H1 (cell line): ENCODE results near the gene MRPS12. TPM values are rescaled to one million over a fixed set of nuclear protein-coding genes. Genes with fewer than 3 reads are reported as not detected.

Source experiments
- TAF1 ChIP-seq: IDR thresholded peaks from 2 replicates; pipeline ENCODE4 v1.6.1; 2011; ENCODE audit warnings: mild to moderate bottlenecking, low read depth, low read length
- polyA plus RNA-seq, 7 experiments: library from polyadenylated mRNA; depleted of rRNA in 3 of 7; stranded (reverse) in 5 of 7; unstranded in 2 of 7; fragments of >200 nt in 5 of 7; fragments of 200-250 nt in 2 of 7; gene quantifications; 1 replicate in 5 of 7; 2 replicates in 1 of 7; 4 replicates in 1 of 7; pipeline versions ENCODE4 v1.2.1 to v1.2.3, GENCODE V29; 2011 to 2013; ENCODE audit warnings: missing spikeins in 2 of 7, mixed read lengths in 2 of 7
- total RNA-seq: library from RNA; stranded (reverse); fragmentation: NEBNext Ultra II Directional; extraction: Animal tissue kit (Norgen Biotek cat#: 25700); gene quantifications from 2 replicates; pipeline ENCODE4 v1.2.1, GENCODE V29; 2021
- TF ChIP-seq, protein P1 (sequence below): IDR thresholded peaks from 2 replicates; pipeline ENCODE4 v1.6.1; 2011; ENCODE audit warnings: low read length, improper control_type of control experiment

Gene MRPS12
- total and polyA plus RNA-seq, 2 of the 8 experiments (the other 6 are each of a cell fraction or from before 2014, with no cell fraction given) = 79.0 to 175 TPM

DNA sequence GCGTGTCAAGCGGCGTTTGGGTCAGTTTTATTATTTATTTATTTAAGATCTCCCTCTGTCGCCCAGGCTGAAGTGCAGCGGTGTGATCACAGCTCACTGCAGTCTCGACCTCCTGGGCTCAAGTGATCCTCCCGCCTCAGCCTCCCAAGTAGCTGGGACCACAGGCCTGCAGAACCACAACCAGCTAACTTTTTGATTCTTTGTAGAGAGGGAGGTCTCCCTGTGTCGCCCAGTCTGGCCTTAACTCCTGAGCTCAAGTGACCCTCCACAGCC, 713 bp downstream of the MRPS12 start (continued):
- TF ChIP-seq, protein P1, sequence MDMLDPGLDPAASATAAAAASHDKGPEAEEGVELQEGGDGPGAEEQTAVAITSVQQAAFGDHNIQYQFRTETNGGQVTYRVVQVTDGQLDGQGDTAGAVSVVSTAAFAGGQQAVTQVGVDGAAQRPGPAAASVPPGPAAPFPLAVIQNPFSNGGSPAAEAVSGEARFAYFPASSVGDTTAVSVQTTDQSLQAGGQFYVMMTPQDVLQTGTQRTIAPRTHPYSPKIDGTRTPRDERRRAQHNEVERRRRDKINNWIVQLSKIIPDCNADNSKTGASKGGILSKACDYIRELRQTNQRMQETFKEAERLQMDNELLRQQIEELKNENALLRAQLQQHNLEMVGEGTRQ = no peak
- no peak for TF ChIP-seq TAF1
